ENCODE measurements around the gene AGBL1.

AGBL1 gene

DNA sequence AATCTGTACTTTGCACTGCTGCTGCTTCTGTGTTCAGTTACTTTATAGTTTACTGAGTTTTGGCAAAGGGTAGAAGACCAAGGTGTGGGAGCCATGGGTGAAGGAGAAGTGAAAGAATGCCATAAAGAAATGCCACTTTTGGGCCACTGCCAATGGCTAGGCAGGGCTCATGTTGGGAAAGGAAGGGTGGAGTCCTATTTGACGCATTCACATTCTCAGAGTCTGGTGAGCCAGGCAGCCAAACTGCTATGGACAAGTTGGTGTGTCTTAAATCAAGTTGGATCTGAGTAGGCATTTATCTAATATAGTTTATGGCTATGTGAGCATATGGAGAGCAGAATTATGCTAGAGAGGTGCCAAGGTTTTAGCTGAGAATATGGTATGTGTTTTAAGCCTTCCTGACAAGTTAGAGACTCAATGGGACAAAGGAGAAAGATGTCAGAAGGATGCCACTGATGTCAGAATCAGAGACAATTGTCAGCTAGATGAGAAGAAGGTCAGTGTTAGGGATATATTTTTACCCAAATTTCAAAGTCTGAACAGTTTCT lies 296.1 kb downstream of the AGBL1 start:
- TF ChIP-seq POLR2A (IDR thresholded peaks at IDR 0.05; ENCODE audit: low read length): no peak
- TF ChIP-seq GATA1 (IDR thresholded peaks at IDR 0.05; ENCODE audit: low read depth, low read length): no peak
- DNase-seq: no peak

DNA sequence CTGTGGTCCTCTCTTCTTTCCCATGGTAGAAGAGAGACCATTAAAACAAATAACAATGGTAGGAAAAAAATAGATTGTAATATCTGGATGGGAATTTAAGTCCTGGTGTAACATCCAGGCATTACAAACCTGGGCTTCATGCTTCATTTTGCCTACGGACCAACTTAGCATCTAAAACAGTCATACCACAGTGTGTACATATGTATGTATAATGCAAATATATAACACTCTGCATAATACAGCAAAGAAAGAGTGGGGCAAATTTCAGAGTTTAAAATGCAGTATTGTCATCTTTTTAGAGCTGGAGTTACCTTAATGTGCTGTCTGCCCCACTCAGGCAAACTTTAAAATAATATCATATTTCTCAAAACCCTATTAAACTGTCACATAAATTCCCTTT lies 298.2 kb downstream of the AGBL1 start:
- TF ChIP-seq GATA1 (IDR thresholded peaks at IDR 0.05; ENCODE audit: low read depth, low read length) (no peak), POLR2A (IDR thresholded peaks at IDR 0.05; ENCODE audit: low read length) (no peak)
- no peak for DNase-seq

- TF ChIP-seq GATA1 (IDR thresholded peaks at IDR 0.05; ENCODE audit: low read depth, low read length) (no peak), POLR2A (IDR thresholded peaks at IDR 0.05; ENCODE audit: low read length) (no peak)
- DNase-seq: no peak
Observed at GRCh38 chr15:86382341-86382740, 302.7 kb downstream of the AGBL1 start.

GRCh38 chr15:86383611-86384010 lies 303.9 kb downstream of the AGBL1 start:
- DNase-seq: no peak
- TF ChIP-seq GATA1 (IDR thresholded peaks at IDR 0.05; ENCODE audit: low read depth, low read length) (no peak), POLR2A (IDR thresholded peaks at IDR 0.05; ENCODE audit: low read length) (no peak)

DNA sequence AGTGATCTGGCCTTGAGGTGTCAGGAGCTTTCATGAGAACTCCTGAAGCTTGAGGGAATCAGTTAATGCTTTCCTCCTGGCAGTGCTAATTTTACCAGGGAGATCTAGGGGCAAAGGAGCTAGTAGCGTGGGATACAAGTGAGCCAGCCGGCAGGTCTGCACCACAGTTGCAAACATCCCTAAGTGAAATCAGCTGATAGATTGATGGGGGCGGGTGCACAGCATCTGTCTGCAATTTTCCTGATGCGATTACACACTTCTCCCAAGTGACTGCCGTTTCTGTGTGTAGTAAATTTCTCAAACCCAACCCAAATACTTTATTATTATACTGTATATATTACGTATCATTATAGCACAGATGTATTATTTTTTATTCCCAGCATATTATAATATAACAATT lies 304.5 kb downstream of the AGBL1 start:
- DNase-seq: no peak
- TF ChIP-seq GATA1 (IDR thresholded peaks at IDR 0.05; ENCODE audit: low read depth, low read length): no peak
- no peak for TF ChIP-seq POLR2A (IDR thresholded peaks at IDR 0.05; ENCODE audit: low read length)

DNA sequence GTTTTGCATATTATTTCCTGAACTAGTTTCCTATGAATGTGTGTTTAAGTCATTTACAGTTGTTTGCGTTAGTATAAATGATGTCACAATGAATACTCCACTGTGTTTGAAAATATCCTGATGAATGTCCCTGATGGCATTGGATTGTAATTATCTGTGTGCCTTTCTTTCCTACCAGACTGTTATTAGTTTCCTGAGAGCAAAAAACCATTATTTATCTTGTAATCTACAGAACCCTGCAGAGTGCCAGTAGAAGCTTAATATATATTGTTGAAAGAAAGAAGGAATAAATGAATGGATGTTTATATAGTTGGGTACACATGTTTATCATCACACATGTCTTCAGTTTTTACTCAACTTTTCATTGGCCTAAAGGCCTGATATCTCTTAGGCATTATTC lies 312.6 kb downstream of the AGBL1 start:
- TF ChIP-seq POLR2A (IDR thresholded peaks at IDR 0.05; ENCODE audit: low read length): no peak
- TF ChIP-seq GATA1 (IDR thresholded peaks at IDR 0.05; ENCODE audit: low read depth, low read length): no peak
- DNase-seq: no peak

DNA sequence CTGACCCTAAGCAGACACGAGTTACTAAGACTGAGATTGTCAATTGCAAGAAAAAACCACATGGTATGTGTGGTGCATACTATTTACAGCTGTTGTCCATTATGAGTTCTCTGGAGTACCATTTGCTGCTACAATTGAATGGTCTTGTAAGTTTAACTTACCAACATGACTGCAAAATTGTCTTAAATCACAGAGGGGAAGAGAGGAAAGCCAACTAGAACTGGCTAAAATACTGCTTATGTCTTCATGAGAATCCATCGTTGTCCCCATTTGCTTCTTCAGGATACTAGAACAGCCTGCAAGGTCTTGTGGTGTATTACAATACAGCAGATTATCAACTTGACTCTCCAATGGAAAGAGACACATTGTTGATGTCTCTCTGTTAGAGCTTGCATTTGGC lies 313.2 kb downstream of the AGBL1 start:
- DNase-seq: no peak
- TF ChIP-seq POLR2A (IDR thresholded peaks at IDR 0.05; ENCODE audit: low read length): no peak
- no peak for TF ChIP-seq GATA1 (IDR thresholded peaks at IDR 0.05; ENCODE audit: low read depth, low read length)

DNA sequence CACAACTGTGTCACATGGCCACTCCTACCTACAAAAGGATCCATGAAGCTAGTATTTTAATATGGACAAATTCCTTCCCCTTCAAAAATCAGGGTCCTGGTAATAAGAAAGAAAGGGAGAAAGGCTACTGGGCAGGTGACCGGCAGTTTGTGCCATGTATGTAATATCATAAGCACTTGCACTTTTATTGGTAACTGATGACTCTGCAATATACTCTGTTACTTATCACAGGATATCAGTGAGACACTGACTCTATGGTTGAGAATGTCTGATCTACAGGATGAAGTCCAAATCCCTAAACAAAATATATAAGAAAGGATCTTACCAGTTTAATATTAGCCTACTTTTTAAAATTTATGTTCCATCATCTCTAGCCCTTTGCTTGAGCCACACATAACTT lies 315.2 kb downstream of the AGBL1 start:
- no peak for DNase-seq
- no peak for TF ChIP-seq GATA1 (IDR thresholded peaks at IDR 0.05; ENCODE audit: low read depth, low read length)
- no peak for TF ChIP-seq POLR2A (IDR thresholded peaks at IDR 0.05; ENCODE audit: low read length)

GRCh38 chr15:86399041-86399954 lies 319.6 kb downstream of the AGBL1 start:
- no peak for DNase-seq
- no peak for TF ChIP-seq POLR2A (IDR thresholded peaks at IDR 0.05; ENCODE audit: low read length)
- no peak for TF ChIP-seq GATA1 (IDR thresholded peaks at IDR 0.05; ENCODE audit: low read depth, low read length)

DNA sequence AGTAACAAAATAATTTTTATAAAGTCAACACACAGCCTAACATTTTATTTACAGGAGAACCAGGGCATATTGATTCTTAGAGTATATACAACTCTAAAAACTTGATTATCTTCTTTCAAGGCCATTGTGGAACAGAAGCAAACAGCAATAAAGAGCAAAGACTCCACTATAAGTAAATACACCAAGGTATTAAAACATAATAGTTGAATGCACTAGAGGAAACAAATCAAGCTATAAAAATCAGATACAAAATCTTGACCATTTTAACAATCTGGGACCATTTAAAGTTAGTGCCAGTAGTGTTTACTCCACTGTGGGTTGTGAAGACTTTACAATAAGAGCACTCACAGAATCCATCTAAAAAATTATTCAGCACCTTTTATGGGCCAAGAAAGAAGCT lies 323.6 kb downstream of the AGBL1 start:
- no peak for DNase-seq
- TF ChIP-seq GATA1 (IDR thresholded peaks at IDR 0.05; ENCODE audit: low read depth, low read length) (no peak), POLR2A (IDR thresholded peaks at IDR 0.05; ENCODE audit: low read length) (no peak)

DNA sequence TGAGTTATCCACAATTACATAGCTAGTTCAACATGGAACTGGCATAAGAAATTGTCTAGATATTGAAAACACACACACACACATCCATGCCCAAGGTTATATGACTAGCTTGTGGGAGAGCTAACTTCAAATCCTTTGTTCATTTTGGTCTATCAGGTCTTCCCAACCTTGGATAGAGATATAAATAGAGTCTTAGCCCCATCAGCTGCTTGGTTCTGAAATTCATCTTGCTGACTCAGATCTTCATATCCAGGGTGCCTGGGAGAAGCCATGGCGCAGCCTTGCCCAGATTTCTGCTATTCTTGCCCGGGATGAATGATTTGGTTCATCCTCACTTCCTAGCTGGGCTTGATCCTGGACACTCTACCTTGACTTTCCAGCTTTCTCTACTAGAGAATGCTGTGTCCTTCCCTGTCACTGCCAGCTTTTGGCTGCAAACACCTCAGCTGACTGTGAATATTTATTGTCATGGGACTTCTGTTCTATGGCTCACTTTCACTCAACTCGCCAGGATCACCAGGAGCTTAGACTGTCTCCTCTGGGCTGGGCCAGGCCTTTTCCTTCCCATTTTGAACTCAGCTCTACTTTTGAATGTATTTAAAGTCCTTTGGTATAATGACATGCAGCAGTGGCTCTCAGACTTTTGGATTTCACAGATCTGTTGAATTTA lies 324.4 kb downstream of the AGBL1 start:
- DNase-seq: no peak
- TF ChIP-seq POLR2A (IDR thresholded peaks at IDR 0.05; ENCODE audit: low read length): no peak
- TF ChIP-seq GATA1 (IDR thresholded peaks at IDR 0.05; ENCODE audit: low read depth, low read length): no peak

GRCh38 chr15:86408261-86408660 lies 328.6 kb downstream of the AGBL1 start:
- DNase-seq: no peak
- TF ChIP-seq GATA1 (IDR thresholded peaks at IDR 0.05; ENCODE audit: low read depth, low read length) (no peak), POLR2A (IDR thresholded peaks at IDR 0.05; ENCODE audit: low read length) (no peak)

- TF ChIP-seq POLR2A (IDR thresholded peaks at IDR 0.05; ENCODE audit: low read length): no peak
- DNase-seq: no peak
Observed at GRCh38 chr15:86411916-86412315, 332.2 kb downstream of the AGBL1 start.

DNA sequence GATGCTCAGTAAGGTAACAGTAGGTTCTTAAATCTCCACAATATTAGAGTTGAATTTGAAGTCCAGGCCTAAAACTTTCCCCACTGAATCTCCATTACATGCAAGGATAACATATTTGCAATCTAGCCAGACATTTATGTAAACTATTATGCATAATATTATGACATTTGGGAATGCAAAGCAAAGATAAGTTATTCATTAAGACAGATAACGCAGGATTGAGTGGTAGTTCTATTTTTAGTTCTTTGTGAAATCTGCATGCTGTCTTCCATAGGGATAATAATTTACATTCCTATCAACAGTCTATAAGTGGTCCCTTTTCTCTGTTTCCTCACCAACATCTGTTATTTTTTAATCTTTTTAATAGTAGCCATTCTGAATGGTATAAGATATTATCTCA lies 333.5 kb downstream of the AGBL1 start:
- TF ChIP-seq GATA1 (IDR thresholded peaks at IDR 0.05; ENCODE audit: low read depth, low read length) (no peak), POLR2A (IDR thresholded peaks at IDR 0.05; ENCODE audit: low read length) (no peak)
- no peak for DNase-seq
